ENCODE data around the gene SSR3.

Gene SSR3

DNA sequence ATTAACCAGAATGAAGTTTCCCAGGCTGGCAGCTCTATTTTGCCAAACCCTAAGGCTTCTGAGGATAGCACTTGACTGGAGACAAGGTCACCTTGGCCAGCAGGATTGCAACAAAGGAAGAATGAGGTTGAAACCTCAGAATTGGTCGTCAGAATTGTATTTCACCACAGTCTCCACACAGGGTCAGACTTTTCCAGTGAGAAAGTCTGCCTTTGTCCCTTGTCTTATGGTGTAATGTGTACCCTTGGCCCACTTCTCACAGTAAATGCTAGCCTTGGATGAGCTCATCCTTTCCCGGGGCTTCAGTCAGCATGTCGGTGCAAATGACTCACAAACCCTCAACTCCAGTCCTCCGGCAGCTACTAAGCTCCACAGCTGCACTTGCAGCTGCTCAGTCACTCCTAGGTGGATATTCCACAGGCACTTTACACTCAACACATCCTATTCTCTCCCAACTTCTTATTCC is 19.7 kb downstream of the SSR3 start:
- TF ChIP-seq ZNF8 (CRISPR knock-in tag; IDR thresholded peaks at IDR 0.05): 0 out of 2 replicates have a peak, but pooled peaks have one; percentile 9
- TF ChIP-seq ISL1 (CRISPR knock-in tag; IDR thresholded peaks at IDR 0.05): peak; percentile 14; the same call in 1 of the 2 replicates
- TF ChIP-seq ESRRG (CRISPR knock-in tag; IDR thresholded peaks at IDR 0.05): no peak
- TF ChIP-seq, protein P1, sequence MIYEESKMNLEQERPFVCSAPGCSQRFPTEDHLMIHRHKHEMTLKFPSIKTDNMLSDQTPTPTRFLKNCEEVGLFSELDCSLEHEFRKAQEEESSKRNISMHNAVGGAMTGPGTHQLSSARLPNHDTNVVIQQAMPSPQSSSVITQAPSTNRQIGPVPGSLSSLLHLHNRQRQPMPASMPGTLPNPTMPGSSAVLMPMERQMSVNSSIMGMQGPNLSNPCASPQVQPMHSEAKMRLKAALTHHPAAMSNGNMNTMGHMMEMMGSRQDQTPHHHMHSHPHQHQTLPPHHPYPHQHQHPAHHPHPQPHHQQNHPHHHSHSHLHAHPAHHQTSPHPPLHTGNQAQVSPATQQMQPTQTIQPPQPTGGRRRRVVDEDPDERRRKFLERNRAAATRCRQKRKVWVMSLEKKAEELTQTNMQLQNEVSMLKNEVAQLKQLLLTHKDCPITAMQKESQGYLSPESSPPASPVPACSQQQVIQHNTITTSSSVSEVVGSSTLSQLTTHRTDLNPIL (CRISPR knock-in tag; IDR thresholded peaks at IDR 0.05; ENCODE audit: low read depth): no peak
- no peak for TF ChIP-seq ZNF565 (CRISPR knock-in tag; conservative IDR thresholded peaks at IDR 0.05; ENCODE audit: low read depth)
- ATAC-seq: peak; percentile 82

DNA sequence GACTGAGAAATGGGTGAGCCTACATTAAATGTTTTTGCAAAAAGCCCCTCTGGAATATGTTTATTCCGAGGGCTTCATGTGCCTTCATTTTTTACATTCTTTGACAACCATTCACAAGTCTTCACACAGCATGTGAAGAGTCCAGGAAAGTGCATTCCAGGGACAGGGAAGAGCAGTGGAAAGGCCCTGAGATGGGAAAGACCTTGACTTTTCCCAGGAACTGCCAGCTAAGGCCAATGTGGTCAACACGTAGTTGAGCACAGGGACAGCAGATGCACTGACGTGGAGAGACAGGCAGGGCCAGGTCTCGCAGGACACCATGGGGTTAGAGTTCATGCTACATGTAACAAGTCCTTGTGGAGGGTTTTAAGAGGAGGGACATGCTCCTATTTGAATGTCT is 21.7 kb downstream of the SSR3 start:
- ATAC-seq: no peak
- TF ChIP-seq GLIS3 (CRISPR knock-in tag; IDR thresholded peaks at IDR 0.05) (no peak), ZNF8 (CRISPR knock-in tag; IDR thresholded peaks at IDR 0.05) (no peak), OSR1 (CRISPR knock-in tag; IDR thresholded peaks at IDR 0.05) (no peak), ISL1 (CRISPR knock-in tag; IDR thresholded peaks at IDR 0.05) (no peak), SNAI2 (CRISPR knock-in tag; IDR thresholded peaks at IDR 0.05) (no peak), ESRRG (CRISPR knock-in tag; IDR thresholded peaks at IDR 0.05) (no peak), TOX (CRISPR knock-in tag; IDR thresholded peaks at IDR 0.05; ENCODE audit: borderline replicate concordance) (no peak), PPARA (CRISPR knock-in tag; IDR thresholded peaks at IDR 0.05; ENCODE audit: borderline replicate concordance) (no peak), ZNF70 (CRISPR knock-in tag; IDR thresholded peaks at IDR 0.05) (no peak), ZNF565 (CRISPR knock-in tag; conservative IDR thresholded peaks at IDR 0.05; ENCODE audit: low read depth) (no peak)
- TF ChIP-seq, protein P2, sequence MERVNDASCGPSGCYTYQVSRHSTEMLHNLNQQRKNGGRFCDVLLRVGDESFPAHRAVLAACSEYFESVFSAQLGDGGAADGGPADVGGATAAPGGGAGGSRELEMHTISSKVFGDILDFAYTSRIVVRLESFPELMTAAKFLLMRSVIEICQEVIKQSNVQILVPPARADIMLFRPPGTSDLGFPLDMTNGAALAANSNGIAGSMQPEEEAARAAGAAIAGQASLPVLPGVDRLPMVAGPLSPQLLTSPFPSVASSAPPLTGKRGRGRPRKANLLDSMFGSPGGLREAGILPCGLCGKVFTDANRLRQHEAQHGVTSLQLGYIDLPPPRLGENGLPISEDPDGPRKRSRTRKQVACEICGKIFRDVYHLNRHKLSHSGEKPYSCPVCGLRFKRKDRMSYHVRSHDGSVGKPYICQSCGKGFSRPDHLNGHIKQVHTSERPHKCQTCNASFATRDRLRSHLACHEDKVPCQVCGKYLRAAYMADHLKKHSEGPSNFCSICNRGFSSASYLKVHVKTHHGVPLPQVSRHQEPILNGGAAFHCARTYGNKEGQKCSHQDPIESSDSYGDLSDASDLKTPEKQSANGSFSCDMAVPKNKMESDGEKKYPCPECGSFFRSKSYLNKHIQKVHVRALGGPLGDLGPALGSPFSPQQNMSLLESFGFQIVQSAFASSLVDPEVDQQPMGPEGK (CRISPR knock-in tag; IDR thresholded peaks at IDR 0.05; ENCODE audit: borderline replicate concordance): no peak
- TF ChIP-seq, protein P1 (CRISPR knock-in tag; IDR thresholded peaks at IDR 0.05; ENCODE audit: low read depth): no peak
- TF ChIP-seq, protein P3, sequence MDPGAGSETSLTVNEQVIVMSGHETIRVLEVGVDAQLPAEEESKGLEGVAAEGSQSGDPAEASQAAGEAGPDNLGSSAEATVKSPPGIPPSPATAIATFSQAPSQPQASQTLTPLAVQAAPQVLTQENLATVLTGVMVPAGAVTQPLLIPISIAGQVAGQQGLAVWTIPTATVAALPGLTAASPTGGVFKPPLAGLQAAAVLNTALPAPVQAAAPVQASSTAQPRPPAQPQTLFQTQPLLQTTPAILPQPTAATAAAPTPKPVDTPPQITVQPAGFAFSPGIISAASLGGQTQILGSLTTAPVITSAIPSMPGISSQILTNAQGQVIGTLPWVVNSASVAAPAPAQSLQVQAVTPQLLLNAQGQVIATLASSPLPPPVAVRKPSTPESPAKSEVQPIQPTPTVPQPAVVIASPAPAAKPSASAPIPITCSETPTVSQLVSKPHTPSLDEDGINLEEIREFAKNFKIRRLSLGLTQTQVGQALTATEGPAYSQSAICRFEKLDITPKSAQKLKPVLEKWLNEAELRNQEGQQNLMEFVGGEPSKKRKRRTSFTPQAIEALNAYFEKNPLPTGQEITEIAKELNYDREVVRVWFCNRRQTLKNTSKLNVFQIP (CRISPR knock-in tag; IDR thresholded peaks at IDR 0.05; ENCODE audit: borderline replicate concordance, low read depth): no peak

DNA sequence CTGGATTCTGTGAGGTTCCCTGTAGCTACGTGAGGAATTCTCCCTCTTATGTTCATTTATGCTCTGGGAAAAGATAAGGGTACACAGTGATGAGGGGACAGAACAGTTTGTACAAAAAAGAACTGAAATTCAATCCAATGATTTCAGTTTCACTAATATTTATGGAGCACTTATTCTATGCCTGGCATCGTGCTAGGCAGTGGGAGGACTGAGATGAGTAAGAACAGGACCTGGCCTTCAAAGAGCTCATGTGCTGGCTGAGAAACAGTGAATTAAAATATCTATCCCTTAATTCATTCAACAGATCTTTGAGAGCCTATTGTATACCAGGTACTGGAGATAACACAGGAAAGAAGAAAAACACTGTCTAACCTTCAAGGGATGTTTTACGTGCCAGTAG is 22.2 kb downstream of the SSR3 start:
- no peak for ATAC-seq
- TF ChIP-seq SNAI2 (CRISPR knock-in tag; IDR thresholded peaks at IDR 0.05): no peak
- no peak for TF ChIP-seq ZC3H10 (CRISPR knock-in tag; IDR thresholded peaks at IDR 0.05)
- TF ChIP-seq TOX (CRISPR knock-in tag; IDR thresholded peaks at IDR 0.05; ENCODE audit: borderline replicate concordance): no peak
- no peak for TF ChIP-seq ARNTL (CRISPR knock-in tag; IDR thresholded peaks at IDR 0.05; ENCODE audit: borderline replicate concordance, low read depth)
- TF ChIP-seq ISL1 (CRISPR knock-in tag; IDR thresholded peaks at IDR 0.05): no peak
- TF ChIP-seq OSR1 (CRISPR knock-in tag; IDR thresholded peaks at IDR 0.05): no peak
- TF ChIP-seq, protein P4, sequence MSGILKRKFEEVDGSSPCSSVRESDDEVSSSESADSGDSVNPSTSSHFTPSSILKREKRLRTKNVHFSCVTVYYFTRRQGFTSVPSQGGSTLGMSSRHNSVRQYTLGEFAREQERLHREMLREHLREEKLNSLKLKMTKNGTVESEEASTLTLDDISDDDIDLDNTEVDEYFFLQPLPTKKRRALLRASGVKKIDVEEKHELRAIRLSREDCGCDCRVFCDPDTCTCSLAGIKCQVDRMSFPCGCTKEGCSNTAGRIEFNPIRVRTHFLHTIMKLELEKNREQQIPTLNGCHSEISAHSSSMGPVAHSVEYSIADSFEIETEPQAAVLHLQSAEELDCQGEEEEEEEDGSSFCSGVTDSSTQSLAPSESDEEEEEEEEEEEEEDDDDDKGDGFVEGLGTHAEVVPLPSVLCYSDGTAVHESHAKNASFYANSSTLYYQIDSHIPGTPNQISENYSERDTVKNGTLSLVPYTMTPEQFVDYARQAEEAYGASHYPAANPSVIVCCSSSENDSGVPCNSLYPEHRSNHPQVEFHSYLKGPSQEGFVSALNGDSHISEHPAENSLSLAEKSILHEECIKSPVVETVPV (CRISPR knock-in tag; IDR thresholded peaks at IDR 0.05): no peak
- TF ChIP-seq, protein P3 (CRISPR knock-in tag; IDR thresholded peaks at IDR 0.05; ENCODE audit: borderline replicate concordance, low read depth): no peak
- TF ChIP-seq PPARA (CRISPR knock-in tag; IDR thresholded peaks at IDR 0.05; ENCODE audit: borderline replicate concordance): no peak
- no peak for TF ChIP-seq ZFP30 (CRISPR knock-in tag; IDR thresholded peaks at IDR 0.05)
- TF ChIP-seq ZNF70 (CRISPR knock-in tag; IDR thresholded peaks at IDR 0.05): no peak
- no peak for TF ChIP-seq ESRRG (CRISPR knock-in tag; IDR thresholded peaks at IDR 0.05)
- TF ChIP-seq, protein P5, sequence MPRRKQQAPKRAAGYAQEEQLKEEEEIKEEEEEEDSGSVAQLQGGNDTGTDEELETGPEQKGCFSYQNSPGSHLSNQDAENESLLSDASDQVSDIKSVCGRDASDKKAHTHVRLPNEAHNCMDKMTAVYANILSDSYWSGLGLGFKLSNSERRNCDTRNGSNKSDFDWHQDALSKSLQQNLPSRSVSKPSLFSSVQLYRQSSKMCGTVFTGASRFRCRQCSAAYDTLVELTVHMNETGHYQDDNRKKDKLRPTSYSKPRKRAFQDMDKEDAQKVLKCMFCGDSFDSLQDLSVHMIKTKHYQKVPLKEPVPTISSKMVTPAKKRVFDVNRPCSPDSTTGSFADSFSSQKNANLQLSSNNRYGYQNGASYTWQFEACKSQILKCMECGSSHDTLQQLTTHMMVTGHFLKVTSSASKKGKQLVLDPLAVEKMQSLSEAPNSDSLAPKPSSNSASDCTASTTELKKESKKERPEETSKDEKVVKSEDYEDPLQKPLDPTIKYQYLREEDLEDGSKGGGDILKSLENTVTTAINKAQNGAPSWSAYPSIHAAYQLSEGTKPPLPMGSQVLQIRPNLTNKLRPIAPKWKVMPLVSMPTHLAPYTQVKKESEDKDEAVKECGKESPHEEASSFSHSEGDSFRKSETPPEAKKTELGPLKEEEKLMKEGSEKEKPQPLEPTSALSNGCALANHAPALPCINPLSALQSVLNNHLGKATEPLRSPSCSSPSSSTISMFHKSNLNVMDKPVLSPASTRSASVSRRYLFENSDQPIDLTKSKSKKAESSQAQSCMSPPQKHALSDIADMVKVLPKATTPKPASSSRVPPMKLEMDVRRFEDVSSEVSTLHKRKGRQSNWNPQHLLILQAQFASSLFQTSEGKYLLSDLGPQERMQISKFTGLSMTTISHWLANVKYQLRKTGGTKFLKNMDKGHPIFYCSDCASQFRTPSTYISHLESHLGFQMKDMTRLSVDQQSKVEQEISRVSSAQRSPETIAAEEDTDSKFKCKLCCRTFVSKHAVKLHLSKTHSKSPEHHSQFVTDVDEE (CRISPR knock-in tag; IDR thresholded peaks at IDR 0.05): no peak

Measured in SK-N-SH treated with all-trans-retinoic acid at 6 μM for 48 hours (cell line).